Fibroblast of mammary gland (primary cell): ENCODE measurements around the gene STMN1.

Source experiments
- DNase-seq: peaks from one replicate; pipeline ENCODE4 v3.0.0-alpha.2; 2010; ENCODE audit warnings: low read depth
- H3K4me3 ChIP-seq: 2 replicates; pipeline ENCODE4 v1.5.1; 2011; ENCODE audit warnings: low read depth, mild to moderate bottlenecking, low read length, moderate library complexity; ENCODE audit not compliant: control insufficient read depth
- CTCF ChIP-seq: conservative IDR thresholded peaks from 2 replicates; pipeline ENCODE4 v1.5.1; 2011; ENCODE audit warnings: low read depth, low read length, inconsistent platforms; ENCODE audit not compliant: control insufficient read depth, insufficient read depth

The STMN1 gene

GRCh38 chr1:25911162-25911561 lies 4.9 kb upstream of the STMN1 start:
- no peak overlapping the region for H3K4me3 ChIP-seq
- TF ChIP-seq CTCF = no peak
- DNase-seq = no peak

GRCh38 chr1:25909040-25909439 lies 2.8 kb upstream of the STMN1 start:
- TF ChIP-seq CTCF = no peak
- DNase-seq = no peak

GRCh38 chr1:25908161-25908560 lies 1.9 kb upstream of the STMN1 start:
- no peak for TF ChIP-seq CTCF
- H3K4me3 ChIP-seq = no peak overlapping the region
- no peak for DNase-seq

More at GRCh38 chr1:25909040-25909439, 2.8 kb upstream of the STMN1 start:
- H3K4me3 ChIP-seq = no peak overlapping the region

GRCh38 chr1:25907601-25908000 lies 1.4 kb upstream of the STMN1 start:
- no peak for TF ChIP-seq CTCF
- H3K4me3 ChIP-seq = no peak overlapping the region
- no peak for DNase-seq

GRCh38 chr1:25906644-25907300 lies 553 bp upstream of the STMN1 start:
- TF ChIP-seq CTCF = no peak
- H3K4me3 ChIP-seq = peak overlapping the region; percentile 78
- DNase-seq = no peak

GRCh38 chr1:25904943-25905679 lies 1.1 kb downstream of the STMN1 start:
- peak overlapping the region; percentile 78 for H3K4me3 ChIP-seq
- DNase-seq = peak; percentile 84
- peak; percentile 5 for TF ChIP-seq CTCF
